Right atrium auricular region (tissue), 2 donors: ENCODE results near the gene EIPR1. TPM values are rescaled to one million over a fixed set of nuclear protein-coding genes. Genes with fewer than 3 reads are reported as not detected.

ENCODE experiments used
- DNase-seq: peaks from one replicate; pipeline ENCODE4 v3.0.0-alpha.2; 2019; ENCODE audit warnings: low spot score
- H3K27ac ChIP-seq, 2 donors: fragments of 200-600 bp; sonication (generic); 1 replicate in 1 of 2; 2 replicates in 1 of 2; pipeline ENCODE4 v1.5.1; 2016 to 2019
- H3K27me3 ChIP-seq, 2 donors: fragments of 200-600 bp; sonication (generic); one replicate each; pipeline versions ENCODE4 v1.5.1 to v1.6.0; 2017 to 2019
- H3K36me3 ChIP-seq: fragments of 200-600 bp; sonication (generic); one replicate; pipeline ENCODE4 v1.5.1; 2016
- H3K4me1 ChIP-seq, 2 donors: fragments of 200-600 bp; sonication (generic); one replicate each; pipeline versions ENCODE4 v1.5.1 to v1.6.0; 2017 to 2019
- H3K4me3 ChIP-seq, 2 donors: fragments of 200-600 bp; sonication (generic); 1 replicate in 1 of 2; 2 replicates in 1 of 2; pipeline ENCODE4 v1.5.1; 2017 to 2019; ENCODE audit warnings: mild to moderate bottlenecking in 1 of 2, moderate library complexity in 1 of 2
- H3K9me3 ChIP-seq, 2 donors: fragments of 200-600 bp; sonication (generic); one replicate each; pipeline ENCODE4 v1.5.1; 2019
- CTCF ChIP-seq, 2 donors: fragments of 200-600 bp; sonication (generic); IDR thresholded peaks; one replicate each; pipeline ENCODE4 v1.5.1; 2019; ENCODE audit warnings: antibody characterized with exemption in 2 of 2
- total RNA-seq, 2 donors: library from RNA; depleted of rRNA; stranded (reverse); fragments of >200 nt; gene quantifications; one replicate each; pipeline ENCODE4 v1.1.0, GENCODE V29; 2016

The EIPR1 gene
- total RNA-seq, 2 donors from 2014 or later = 13.2 to 13.6 TPM

GRCh38 chr2:3406501-3406900 is 28.9 kb upstream of the EIPR1 start:
- Histone ChIP-seq H3K27me3 (no peaks in the 10 kb centered on the region), H3K36me3 (peaks cover 4% of the 10 kb centered on the region), H3K4me3 (no peak overlapping the region), H3K4me1 (peaks cover 0 to 18% of the 10 kb centered on the region in 2 donors), H3K9me3 (no peaks in the 10 kb centered on the region), H3K27ac (no peak overlapping the region)
- no peak for TF ChIP-seq CTCF (IDR thresholded peaks at IDR 0.05)
- DNase-seq = no peak

- Histone ChIP-seq H3K4me3 (no peak overlapping the region), H3K4me1 (peaks cover 0 to 19% of the 10 kb centered on the region in 2 donors), H3K27me3 (no peaks in the 10 kb centered on the region), H3K27ac (no peak overlapping the region), H3K36me3 (peaks cover 4% of the 10 kb centered on the region), H3K9me3 (no peaks in the 10 kb centered on the region)
- TF ChIP-seq CTCF (IDR thresholded peaks at IDR 0.05) = no peak
- DNase-seq = no peak
These were observed 28.3 kb upstream of the EIPR1 start for GRCh38 chr2:3405876-3406275.

GRCh38 chr2:3405307-3405706 is 27.7 kb upstream of the EIPR1 start:
- Histone ChIP-seq H3K4me1 (peaks cover 0 to 25% of the 10 kb centered on the region in 2 donors), H3K36me3 (peaks cover 4% of the 10 kb centered on the region), H3K27ac (no peak overlapping the region), H3K4me3 (no peak overlapping the region), H3K27me3 (no peaks in the 10 kb centered on the region), H3K9me3 (no peaks in the 10 kb centered on the region)
- TF ChIP-seq CTCF (IDR thresholded peaks at IDR 0.05) = no peak
- DNase-seq = no peak

GRCh38 chr2:3404349-3404894 is 26.8 kb upstream of the EIPR1 start:
- H3K4me3 ChIP-seq = no peak overlapping the region
- H3K36me3 ChIP-seq = peaks cover 4% of the 10 kb centered on the region
- no peak for TF ChIP-seq CTCF (IDR thresholded peaks at IDR 0.05)
- H3K27ac ChIP-seq = no peak overlapping the region
- DNase-seq = no peak
- no peaks in the 10 kb centered on the region for H3K27me3 ChIP-seq
- H3K9me3 ChIP-seq = no peaks in the 10 kb centered on the region
- peaks cover 0 to 34% of the 10 kb centered on the region in 2 donors for H3K4me1 ChIP-seq

GRCh38 chr2:3403587-3404334 is 26.1 kb upstream of the EIPR1 start:
- H3K4me1 ChIP-seq = peaks cover 0 to 38% of the 10 kb centered on the region in 2 donors
- H3K4me3 ChIP-seq = no peak overlapping the region
- TF ChIP-seq CTCF (IDR thresholded peaks at IDR 0.05) = no peak
- H3K36me3 ChIP-seq = peaks cover 5% of the 10 kb centered on the region
- H3K27me3 ChIP-seq = no peaks in the 10 kb centered on the region
- H3K27ac ChIP-seq = no peak overlapping the region
- no peaks in the 10 kb centered on the region for H3K9me3 ChIP-seq
- DNase-seq = no peak
